Breast epithelium (tissue), 4 donors: Measurements from ENCODE around the gene PRDM1. TPM values are rescaled to one million over a fixed set of nuclear protein-coding genes. Genes with fewer than 3 reads are reported as not detected.

ENCODE experiments used
- DNase-seq, 2 donors: peaks; one replicate each; pipeline ENCODE4 v3.0.0-alpha.2; 2019; ENCODE audit warnings: low spot score in 2 of 2
- H3K27ac ChIP-seq, 2 donors: fragments of 200-600 bp; sonication (generic) in 1 of 2; one replicate each; pipeline ENCODE4 v1.5.1; 2016 to 2019; ENCODE audit warnings: mild to moderate bottlenecking in 1 of 2
- H3K27me3 ChIP-seq, 2 donors: fragments of 200-600 bp; sonication (generic) in 1 of 2; one replicate each; pipeline versions ENCODE4 v1.5.1 to v1.6.0; 2017 to 2019; ENCODE audit warnings: control low read depth in 1 of 2, mild to moderate bottlenecking in 1 of 2
- H3K36me3 ChIP-seq: fragments of 200-600 bp; one replicate; pipeline ENCODE4 v1.5.1; 2019
- H3K4me1 ChIP-seq, 2 donors: fragments of 200-600 bp; sonication (generic); one replicate each; pipeline ENCODE4 v1.5.1; 2016 to 2019; ENCODE audit warnings: control low read depth in 1 of 2
- H3K4me3 ChIP-seq, 3 donors: fragments of 200-600 bp; sonication (generic); 1 replicate in 2 of 3; 2 replicates in 1 of 3; pipeline ENCODE4 v1.5.1; 2016 to 2019; ENCODE audit warnings: mild to moderate bottlenecking in 3 of 3, moderate library complexity in 2 of 3
- H3K9me3 ChIP-seq, 2 donors: fragments of 200-600 bp; sonication (generic) in 1 of 2; one replicate each; pipeline ENCODE4 v1.5.1; 2016 to 2019; ENCODE audit warnings: control low read depth in 1 of 2
- POLR2A ChIP-seq: fragments of 450-650 bp; IDR thresholded peaks from one replicate; pipeline ENCODE4 v1.6.1; 2016; ENCODE audit warnings: antibody characterized with exemption, mild to moderate bottlenecking, moderate library complexity
- POLR2AphosphoS5 ChIP-seq, 3 donors: sonication (generic); formaldehyde crosslinking; IDR thresholded peaks; one replicate each; pipeline ENCODE4 v1.6.1; 2017; ENCODE audit warnings: antibody characterized with exemption in 3 of 3
- intact Hi-C: fragments of 100-400 bp; cut with DNase I; formaldehyde crosslinking; loops from one replicate; pipeline ENCODE4 v1.15.1; 2023; ENCODE audit warnings: low total_unique reads
- total RNA-seq, 3 donors: library from RNA; depleted of rRNA; stranded (reverse); fragments of >200 nt; gene quantifications; one replicate each; pipeline ENCODE4 v1.1.0, GENCODE V29; 2016
- TF ChIP-seq, protein P1 (sequence below), 3 donors: fragments of 450-650 bp; IDR thresholded peaks; one replicate each; pipeline ENCODE4 v1.5.1; 2016 to 2017; ENCODE audit warnings: antibody characterized with exemption in 3 of 3, mild to moderate bottlenecking in 3 of 3, moderate library complexity in 3 of 3

Gene PRDM1
- total RNA-seq, 3 donors from 2014 or later = 6.9 to 16.0 (median 13.1) TPM

DNA sequence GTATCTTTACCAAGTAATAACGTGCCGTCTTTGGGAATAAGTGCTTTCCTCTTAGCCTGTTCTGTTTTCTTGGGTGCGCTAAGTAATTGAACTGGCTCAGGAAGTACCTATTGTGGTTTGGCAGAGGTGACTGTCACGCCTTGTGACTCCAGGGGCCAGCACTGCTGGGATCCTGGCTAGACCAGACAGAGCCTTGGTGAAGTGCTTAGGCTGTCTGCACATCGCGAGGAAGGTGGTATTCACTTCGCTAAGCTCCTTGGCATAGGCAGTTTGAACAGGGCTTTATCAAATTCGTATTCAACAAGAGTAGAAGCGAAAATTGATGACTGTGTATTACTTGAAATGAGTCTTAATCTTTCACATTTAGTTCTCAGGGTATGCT lies 17.6 kb downstream of the PRDM1 start:
- H3K27me3 ChIP-seq = no peaks in the 10 kb centered on the region
- peak overlapping the region in 2 of 3 donors; percentile 46 to 63 for H3K4me3 ChIP-seq
- H3K36me3 ChIP-seq = no peaks in the 10 kb centered on the region
- no peaks in the 10 kb centered on the region for H3K9me3 ChIP-seq
- DNase-seq = peak in 1 of 2 donors; percentile 68
- TF ChIP-seq POLR2A (no peak), POLR2AphosphoS5 (IDR thresholded peaks at IDR 0.05) (peak in 1 of 3 donors; percentile 65)
- TF ChIP-seq, protein P1, sequence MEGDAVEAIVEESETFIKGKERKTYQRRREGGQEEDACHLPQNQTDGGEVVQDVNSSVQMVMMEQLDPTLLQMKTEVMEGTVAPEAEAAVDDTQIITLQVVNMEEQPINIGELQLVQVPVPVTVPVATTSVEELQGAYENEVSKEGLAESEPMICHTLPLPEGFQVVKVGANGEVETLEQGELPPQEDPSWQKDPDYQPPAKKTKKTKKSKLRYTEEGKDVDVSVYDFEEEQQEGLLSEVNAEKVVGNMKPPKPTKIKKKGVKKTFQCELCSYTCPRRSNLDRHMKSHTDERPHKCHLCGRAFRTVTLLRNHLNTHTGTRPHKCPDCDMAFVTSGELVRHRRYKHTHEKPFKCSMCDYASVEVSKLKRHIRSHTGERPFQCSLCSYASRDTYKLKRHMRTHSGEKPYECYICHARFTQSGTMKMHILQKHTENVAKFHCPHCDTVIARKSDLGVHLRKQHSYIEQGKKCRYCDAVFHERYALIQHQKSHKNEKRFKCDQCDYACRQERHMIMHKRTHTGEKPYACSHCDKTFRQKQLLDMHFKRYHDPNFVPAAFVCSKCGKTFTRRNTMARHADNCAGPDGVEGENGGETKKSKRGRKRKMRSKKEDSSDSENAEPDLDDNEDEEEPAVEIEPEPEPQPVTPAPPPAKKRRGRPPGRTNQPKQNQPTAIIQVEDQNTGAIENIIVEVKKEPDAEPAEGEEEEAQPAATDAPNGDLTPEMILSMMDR (IDR thresholded peaks at IDR 0.05) = no peak
- H3K27ac ChIP-seq = peak overlapping the region; percentile 83 to 85
- intact Hi-C loops = loop anchor here (5.0 kb wide), 1 partner anchor 551 kb away; no protein-coding TSS in a partner anchor
- no peaks in the 10 kb centered on the region for H3K4me1 ChIP-seq

DNA sequence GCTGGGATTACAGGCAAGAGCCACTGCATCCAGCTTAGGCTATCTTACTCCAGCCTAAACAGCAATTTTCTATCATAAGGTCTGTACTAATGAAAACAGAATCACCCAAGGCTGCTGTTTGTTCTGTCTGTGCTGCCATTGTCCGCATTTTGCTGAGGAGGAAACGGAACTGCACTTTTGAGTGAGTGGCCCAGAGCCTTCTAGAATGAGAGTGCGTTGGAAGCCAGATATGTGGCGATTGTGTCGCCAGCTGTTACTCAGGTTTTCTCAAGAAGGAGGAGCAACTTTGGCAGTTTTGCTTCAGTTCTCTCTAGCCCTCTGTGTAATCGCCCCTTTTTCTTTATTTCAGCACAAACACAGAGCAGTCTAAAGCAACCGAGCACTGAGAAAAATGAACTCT lies 18.3 kb downstream of the PRDM1 start:
- DNase-seq = no peak
- Histone ChIP-seq H3K27ac (no peak overlapping the region), H3K4me1 (no peaks in the 10 kb centered on the region), H3K36me3 (no peaks in the 10 kb centered on the region), H3K27me3 (no peaks in the 10 kb centered on the region), H3K4me3 (no peak overlapping the region), H3K9me3 (no peaks in the 10 kb centered on the region)
- intact Hi-C loops = loop anchor here (5.0 kb wide), 1 partner anchor 552 kb away; no protein-coding TSS in a partner anchor
- TF ChIP-seq POLR2AphosphoS5 (IDR thresholded peaks at IDR 0.05) (no peak), POLR2A (no peak)
- TF ChIP-seq, protein P1 (IDR thresholded peaks at IDR 0.05) = no peak

DNA sequence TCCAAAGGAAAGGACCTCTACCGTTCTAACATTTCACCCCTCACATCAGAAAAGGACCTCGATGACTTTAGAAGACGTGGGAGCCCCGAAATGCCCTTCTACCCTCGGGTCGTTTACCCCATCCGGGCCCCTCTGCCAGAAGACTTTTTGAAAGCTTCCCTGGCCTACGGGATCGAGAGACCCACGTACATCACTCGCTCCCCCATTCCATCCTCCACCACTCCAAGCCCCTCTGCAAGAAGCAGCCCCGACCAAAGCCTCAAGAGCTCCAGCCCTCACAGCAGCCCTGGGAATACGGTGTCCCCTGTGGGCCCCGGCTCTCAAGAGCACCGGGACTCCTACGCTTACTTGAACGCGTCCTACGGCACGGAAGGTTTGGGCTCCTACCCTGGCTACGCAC lies 18.8 kb downstream of the PRDM1 start:
- no peaks in the 10 kb centered on the region for H3K9me3 ChIP-seq
- TF ChIP-seq POLR2A (no peak), POLR2AphosphoS5 (IDR thresholded peaks at IDR 0.05) (no peak)
- TF ChIP-seq, protein P1 (IDR thresholded peaks at IDR 0.05) = no peak
- no peaks in the 10 kb centered on the region for H3K36me3 ChIP-seq
- no peaks in the 10 kb centered on the region for H3K27me3 ChIP-seq
- no peak overlapping the region for H3K4me3 ChIP-seq
- DNase-seq = no peak
- no peak overlapping the region for H3K27ac ChIP-seq
- intact Hi-C loops = loop anchor here (5.0 kb wide), 1 partner anchor 553 kb away; no protein-coding TSS in a partner anchor
- no peaks in the 10 kb centered on the region for H3K4me1 ChIP-seq

DNA sequence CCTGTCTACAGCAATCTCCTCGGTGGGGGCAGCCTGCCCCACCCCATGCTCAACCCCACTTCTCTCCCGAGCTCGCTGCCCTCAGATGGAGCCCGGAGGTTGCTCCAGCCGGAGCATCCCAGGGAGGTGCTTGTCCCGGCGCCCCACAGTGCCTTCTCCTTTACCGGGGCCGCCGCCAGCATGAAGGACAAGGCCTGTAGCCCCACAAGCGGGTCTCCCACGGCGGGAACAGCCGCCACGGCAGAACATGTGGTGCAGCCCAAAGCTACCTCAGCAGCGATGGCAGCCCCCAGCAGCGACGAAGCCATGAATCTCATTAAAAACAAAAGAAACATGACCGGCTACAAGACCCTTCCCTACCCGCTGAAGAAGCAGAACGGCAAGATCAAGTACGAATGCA lies 19.4 kb downstream of the PRDM1 start:
- intact Hi-C loops = no loop called here
- Histone ChIP-seq H3K27ac (no peak overlapping the region), H3K4me3 (no peak overlapping the region)

DNA sequence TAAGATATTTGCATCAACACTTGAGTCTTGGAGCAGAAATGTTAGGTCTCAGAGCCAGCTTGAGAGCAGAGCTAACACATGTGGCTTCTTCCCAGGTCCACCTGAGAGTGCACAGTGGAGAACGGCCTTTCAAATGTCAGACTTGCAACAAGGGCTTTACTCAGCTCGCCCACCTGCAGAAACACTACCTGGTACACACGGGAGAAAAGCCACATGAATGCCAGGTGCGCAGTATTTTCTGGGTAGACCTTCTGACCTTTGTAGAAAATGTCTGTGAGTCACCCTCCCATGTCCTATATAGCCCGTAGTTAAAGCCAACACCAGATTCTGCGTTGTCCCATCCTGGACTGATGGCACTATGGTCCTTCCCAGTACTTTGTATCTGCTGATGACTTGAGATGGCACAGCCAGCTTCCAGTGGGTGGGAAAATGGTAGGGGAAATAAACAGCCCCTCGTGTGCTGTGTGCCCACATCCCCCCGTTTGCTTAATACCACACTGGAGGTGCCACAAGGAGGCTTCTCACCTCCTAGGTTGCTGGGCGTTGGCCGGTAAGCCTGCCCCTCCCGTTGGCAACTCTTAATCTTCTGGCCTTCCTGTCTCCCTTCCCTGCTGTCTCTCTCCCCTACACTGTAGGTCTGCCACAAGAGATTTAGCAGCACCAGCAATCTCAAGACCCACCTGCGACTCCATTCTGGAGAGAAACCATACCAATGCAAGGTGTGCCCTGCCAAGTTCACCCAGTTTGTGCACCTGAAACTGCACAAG lies 20.3 kb downstream of the PRDM1 start:
- H3K27me3 ChIP-seq = no peaks in the 10 kb centered on the region
- H3K4me1 ChIP-seq = no peaks in the 10 kb centered on the region

More for the DNA sequence above, 19.4 kb downstream of the PRDM1 start:
- Histone ChIP-seq H3K36me3 (no peaks in the 10 kb centered on the region), H3K4me1 (no peaks in the 10 kb centered on the region), H3K9me3 (no peaks in the 10 kb centered on the region), H3K27me3 (no peaks in the 10 kb centered on the region)
- DNase-seq = no peak
- TF ChIP-seq POLR2A (no peak), POLR2AphosphoS5 (IDR thresholded peaks at IDR 0.05) (no peak)
- TF ChIP-seq, protein P1 (IDR thresholded peaks at IDR 0.05) = no peak

More for the DNA sequence above, 20.3 kb downstream of the PRDM1 start:
- Histone ChIP-seq H3K9me3 (no peaks in the 10 kb centered on the region), H3K27ac (no peak overlapping the region), H3K4me3 (no peak overlapping the region), H3K36me3 (no peaks in the 10 kb centered on the region)
- DNase-seq = no peak
- TF ChIP-seq POLR2A (no peak), POLR2AphosphoS5 (IDR thresholded peaks at IDR 0.05) (no peak)
- TF ChIP-seq, protein P1 (IDR thresholded peaks at IDR 0.05) = no peak
- intact Hi-C loops = no loop called here
